GM18861 (cell line): ENCODE data around the gene POLR2F.

ENCODE experiments used
- ATAC-seq: cut with Tn5 transposase; IDR thresholded peaks from one replicate; pipeline ENCODE4 v1.9.1; 2021; ENCODE audit not compliant: unreplicated experiment

Gene POLR2F

GRCh38 chr22:37981282-37982011 is 27.9 kb downstream of the POLR2F start:
- no peak for ATAC-seq

GRCh38 chr22:37982151-37982785 is 28.8 kb downstream of the POLR2F start:
- no peak for ATAC-seq

- no peak for ATAC-seq
These were observed 29.7 kb downstream of the POLR2F start for GRCh38 chr22:37982938-37983859.

GRCh38 chr22:37983860-37984791 is 30.6 kb downstream of the POLR2F start, which contains the start of gene SOX10:
SOX10 (minus strand) TSS chr22:37984555; CDS start chr22:37983784, 771 bp downstream.
- ATAC-seq: no peak

GRCh38 chr22:37985050-37985585 is 31.6 kb downstream of the POLR2F start:
- no peak for ATAC-seq

GRCh38 chr22:37985751-37986281 is 32.3 kb downstream of the POLR2F start:
- ATAC-seq: no peak

- ATAC-seq: no peak
These were observed 32.9 kb downstream of the POLR2F start for GRCh38 chr22:37986371-37986770.

GRCh38 chr22:37989146-37990045 is 35.9 kb downstream of the POLR2F start:
- ATAC-seq: no peak

- ATAC-seq: no peak
These were observed 36.8 kb downstream of the POLR2F start for GRCh38 chr22:37990301-37990700.

- ATAC-seq: no peak
These were observed 37.4 kb downstream of the POLR2F start for GRCh38 chr22:37990862-37991261.

GRCh38 chr22:37991731-37992442 is 38.4 kb downstream of the POLR2F start:
- ATAC-seq: no peak

GRCh38 chr22:37994049-37994448 is 40.5 kb downstream of the POLR2F start:
- no peak for ATAC-seq

- ATAC-seq: no peak
These were observed 41.5 kb downstream of the POLR2F start for GRCh38 chr22:37994982-37995381.

- no peak for ATAC-seq
These were observed 42.0 kb downstream of the POLR2F start for GRCh38 chr22:37995460-37995859.

GRCh38 chr22:37996079-37996478 is 42.6 kb downstream of the POLR2F start:
- ATAC-seq: no peak

- no peak for ATAC-seq
These were observed 43.2 kb downstream of the POLR2F start for GRCh38 chr22:37996515-37997246.

GRCh38 chr22:37998543-37998942 is 45.0 kb downstream of the POLR2F start:
- no peak for ATAC-seq

GRCh38 chr22:37999236-37999635 is 45.7 kb downstream of the POLR2F start:
- ATAC-seq: no peak
